Brain microvascular endothelial cell (primary cell): ENCODE results near the gene PLEKHA6.

ENCODE experiments used
- DNase-seq: peaks from one replicate; pipeline ENCODE4 v3.0.0-alpha.2; 2020
- H3K27ac ChIP-seq: fragments of 250-450 bp; sonication (Bioruptor Pico); 2 replicates; pipeline ENCODE4 v1.5.1; 2020; ENCODE audit warnings: mild to moderate bottlenecking, moderate library complexity
- H3K27me3 ChIP-seq: fragments of 250-450 bp; sonication (Bioruptor Pico); replicated peaks from 2 replicates; pipeline ENCODE4 v1.5.1; 2020; ENCODE audit warnings: mild to moderate bottlenecking
- H3K36me3 ChIP-seq: fragments of 250-450 bp; sonication (Bioruptor Pico); replicated peaks from 2 replicates; pipeline ENCODE4 v1.5.1; 2020; ENCODE audit warnings: mild to moderate bottlenecking
- H3K4me3 ChIP-seq: 2 replicates; pipeline ENCODE4 v1.5.1; 2011; ENCODE audit warnings: low read depth, mild to moderate bottlenecking, control low read depth, low read length, moderate library complexity
- CTCF ChIP-seq: IDR thresholded peaks from 2 replicates; pipeline ENCODE4 v1.5.1; 2011; ENCODE audit warnings: low read depth, mild to moderate bottlenecking, moderate library complexity, low read length, control low read depth, inconsistent platforms; ENCODE audit errors: missing control alignments
- in situ Hi-C: cut with HindIII; loops from 2 replicates; pipeline ENCODE4 v1.10.0; 2017; ENCODE audit warnings: low sequenced_read_pairs, low pct_ligation_motif_present

Gene PLEKHA6

GRCh38 chr1:204288021-204288588, 71.6 kb downstream of the PLEKHA6 start:
- in situ Hi-C loops: no loop called here
- Histone ChIP-seq H3K36me3 (no peaks in the 10 kb centered on the region), H3K27me3 (peaks cover 50% of the 10 kb centered on the region), H3K4me3 (no peak overlapping the region), H3K27ac (no peak overlapping the region)
- no peak for DNase-seq
- no peak for TF ChIP-seq CTCF

GRCh38 chr1:204287466-204287891, 72.2 kb downstream of the PLEKHA6 start:
- H3K4me3 ChIP-seq: no peak overlapping the region
- in situ Hi-C loops: no loop called here
- TF ChIP-seq CTCF: no peak
- peaks cover 52% of the 10 kb centered on the region for H3K27me3 ChIP-seq
- no peak for DNase-seq
- H3K27ac ChIP-seq: no peak overlapping the region
- no peaks in the 10 kb centered on the region for H3K36me3 ChIP-seq

GRCh38 chr1:204286831-204287421, 72.8 kb downstream of the PLEKHA6 start:
- no peak overlapping the region for H3K27ac ChIP-seq
- no peaks in the 10 kb centered on the region for H3K36me3 ChIP-seq
- H3K4me3 ChIP-seq: no peak overlapping the region
- no peak for DNase-seq
- in situ Hi-C loops: no loop called here
- TF ChIP-seq CTCF: no peak
- H3K27me3 ChIP-seq: peaks cover 52% of the 10 kb centered on the region

- no peak for TF ChIP-seq CTCF
- DNase-seq: no peak
- H3K4me3 ChIP-seq: no peak overlapping the region
- in situ Hi-C loops: no loop called here
- H3K27ac ChIP-seq: no peak overlapping the region
- peaks cover 56% of the 10 kb centered on the region for H3K27me3 ChIP-seq
- no peaks in the 10 kb centered on the region for H3K36me3 ChIP-seq
These were observed 73.4 kb downstream of the PLEKHA6 start for GRCh38 chr1:204286315-204286714.

- Histone ChIP-seq H3K27me3 (peaks cover 52% of the 10 kb centered on the region), H3K27ac (no peak overlapping the region), H3K36me3 (no peaks in the 10 kb centered on the region), H3K4me3 (no peak overlapping the region)
- no peak for TF ChIP-seq CTCF
- no peak for DNase-seq
- in situ Hi-C loops: no loop called here
These were observed 74.1 kb downstream of the PLEKHA6 start for GRCh38 chr1:204285436-204286305.
